Thoracic aorta (tissue), 2 donors: ENCODE data around the gene ILF2. TPM values are rescaled to one million over a fixed set of nuclear protein-coding genes. Genes with fewer than 3 reads are reported as not detected.

ENCODE experiments used
- ATAC-seq: fragments of 150-250 bp; one replicate; pipeline ENCODE4 v1.8.0; 2017; ENCODE audit warnings: low read depth; ENCODE audit not compliant: insufficient number of reproducible peaks, low FRiP score
- DNase-seq: peaks from one replicate; pipeline ENCODE4 v3.0.0-alpha.2; 2020; ENCODE audit warnings: low spot score
- H3K27ac ChIP-seq, 2 donors: fragments of 200-600 bp; sonication (generic); 1 replicate in 1 of 2; 2 replicates in 1 of 2; pipeline ENCODE4 v1.5.1; 2016; ENCODE audit warnings: mild to moderate bottlenecking in 2 of 2, moderate library complexity in 2 of 2
- H3K27me3 ChIP-seq: fragments of 200-600 bp; sonication (generic); replicated peaks from 2 replicates; pipeline ENCODE4 v1.6.0; 2016; ENCODE audit warnings: mild to moderate bottlenecking; ENCODE audit not compliant: insufficient read depth
- H3K36me3 ChIP-seq: fragments of 200-600 bp; sonication (generic); one replicate; pipeline ENCODE4 v1.5.1; 2016
- H3K4me1 ChIP-seq, 2 donors: fragments of 200-600 bp; sonication (generic); 1 replicate in 1 of 2; 2 replicates in 1 of 2; pipeline versions ENCODE4 v1.5.1 to v1.6.0; 2016; ENCODE audit warnings: low read depth in 2 of 2, mild to moderate bottlenecking in 1 of 2; ENCODE audit not compliant: control insufficient read depth in 1 of 2
- H3K4me3 ChIP-seq: fragments of 200-600 bp; sonication (generic); 2 replicates; pipeline ENCODE4 v1.5.1; 2016; ENCODE audit warnings: mild to moderate bottlenecking
- H3K9me3 ChIP-seq: fragments of 200-600 bp; sonication (generic); 2 replicates; pipeline ENCODE4 v1.5.1; 2016
- total RNA-seq, 2 donors: library from RNA; depleted of rRNA; stranded (reverse); fragments of >200 nt; gene quantifications; one replicate each; pipeline versions ENCODE4 v1.1.0 to v1.2.3, GENCODE V29; 2016
- TF ChIP-seq, protein P1 (sequence below): fragments of 200-600 bp; sonication (generic); IDR thresholded peaks from one replicate; pipeline ENCODE4 v1.5.1; 2019; ENCODE audit warnings: antibody characterized with exemption

The ILF2 gene
- total RNA-seq, 2 donors from 2014 or later = 75.7 to 81.8 TPM

DNA sequence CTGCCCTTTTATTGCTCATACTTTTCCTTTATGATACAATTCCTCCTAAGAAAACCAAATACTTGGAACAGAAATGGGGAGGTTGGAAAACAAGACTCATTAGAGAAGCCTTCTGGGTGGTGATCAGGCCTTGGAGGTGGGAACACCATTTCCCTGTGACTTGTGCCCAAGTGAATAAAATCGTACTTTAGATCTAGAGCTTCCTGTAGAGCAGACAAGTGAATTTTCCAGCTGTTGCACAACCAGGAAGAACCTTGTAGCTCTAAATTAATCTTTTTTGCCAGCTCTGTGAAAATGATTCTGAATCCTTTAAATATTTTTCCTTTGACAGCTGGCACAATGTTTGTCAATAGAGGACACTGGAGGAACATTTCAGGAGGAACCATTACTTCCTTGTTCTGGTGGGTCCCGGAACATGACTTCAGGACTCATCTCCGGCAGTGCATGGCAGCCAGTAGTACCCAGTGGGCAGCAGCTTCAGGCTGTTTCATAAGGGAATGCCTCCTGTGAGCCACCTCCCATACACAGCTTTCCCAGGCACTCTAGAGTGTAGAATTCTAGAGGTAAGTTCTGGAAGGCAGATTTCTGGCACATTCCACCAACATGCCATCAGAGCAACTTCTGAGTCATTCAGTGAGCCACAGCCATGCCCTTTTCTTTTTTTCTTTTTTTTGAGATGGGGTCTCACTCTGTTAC, 17.8 kb downstream of the ILF2 start:
- no peaks in the 10 kb centered on the region for H3K9me3 ChIP-seq
- TF ChIP-seq, protein P1, sequence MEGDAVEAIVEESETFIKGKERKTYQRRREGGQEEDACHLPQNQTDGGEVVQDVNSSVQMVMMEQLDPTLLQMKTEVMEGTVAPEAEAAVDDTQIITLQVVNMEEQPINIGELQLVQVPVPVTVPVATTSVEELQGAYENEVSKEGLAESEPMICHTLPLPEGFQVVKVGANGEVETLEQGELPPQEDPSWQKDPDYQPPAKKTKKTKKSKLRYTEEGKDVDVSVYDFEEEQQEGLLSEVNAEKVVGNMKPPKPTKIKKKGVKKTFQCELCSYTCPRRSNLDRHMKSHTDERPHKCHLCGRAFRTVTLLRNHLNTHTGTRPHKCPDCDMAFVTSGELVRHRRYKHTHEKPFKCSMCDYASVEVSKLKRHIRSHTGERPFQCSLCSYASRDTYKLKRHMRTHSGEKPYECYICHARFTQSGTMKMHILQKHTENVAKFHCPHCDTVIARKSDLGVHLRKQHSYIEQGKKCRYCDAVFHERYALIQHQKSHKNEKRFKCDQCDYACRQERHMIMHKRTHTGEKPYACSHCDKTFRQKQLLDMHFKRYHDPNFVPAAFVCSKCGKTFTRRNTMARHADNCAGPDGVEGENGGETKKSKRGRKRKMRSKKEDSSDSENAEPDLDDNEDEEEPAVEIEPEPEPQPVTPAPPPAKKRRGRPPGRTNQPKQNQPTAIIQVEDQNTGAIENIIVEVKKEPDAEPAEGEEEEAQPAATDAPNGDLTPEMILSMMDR = no peak
- no peak for ATAC-seq
- peak overlapping the region; percentile 26 to 38 for H3K27ac ChIP-seq
- H3K36me3 ChIP-seq = no peaks in the 10 kb centered on the region
- DNase-seq = no peak
- no peaks in the 10 kb centered on the region for H3K27me3 ChIP-seq
- no peak overlapping the region for H3K4me3 ChIP-seq
- H3K4me1 ChIP-seq = peaks cover 10 to 13% of the 10 kb centered on the region in 2 donors

GRCh38 chr1:153651771-153652170, 19.0 kb downstream of the ILF2 start:
- Histone ChIP-seq H3K27ac (no peak overlapping the region), H3K4me3 (no peak overlapping the region), H3K9me3 (no peaks in the 10 kb centered on the region), H3K36me3 (no peaks in the 10 kb centered on the region), H3K27me3 (no peaks in the 10 kb centered on the region), H3K4me1 (peaks cover 10 to 13% of the 10 kb centered on the region in 2 donors)
- ATAC-seq = no peak
- no peak for DNase-seq
- TF ChIP-seq, protein P1 = no peak

DNA sequence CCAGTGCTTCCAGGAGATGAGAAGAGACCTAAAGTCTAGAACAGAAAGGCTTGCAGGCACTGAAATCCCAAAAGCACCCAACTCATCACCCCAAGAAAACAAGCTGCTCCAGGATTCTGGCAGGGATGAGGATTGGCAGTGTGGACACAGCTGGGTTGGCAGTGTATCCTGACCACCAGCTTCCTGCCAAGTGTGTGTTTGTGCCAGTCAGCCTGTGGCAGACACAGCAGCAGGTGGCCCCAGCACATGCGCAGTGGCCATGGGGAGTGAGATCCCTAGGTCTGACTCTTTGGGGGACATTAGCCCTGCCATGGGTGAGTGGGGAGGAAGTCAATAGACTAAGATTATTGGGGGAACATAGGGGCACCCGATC, 20.9 kb downstream of the ILF2 start:
- TF ChIP-seq, protein P1 = no peak

GRCh38 chr1:153649137-153649862, 21.5 kb downstream of the ILF2 start:
- TF ChIP-seq, protein P1 = no peak
- no peak for DNase-seq
- H3K27me3 ChIP-seq = no peaks in the 10 kb centered on the region
- no peaks in the 10 kb centered on the region for H3K9me3 ChIP-seq
- peaks cover 13% of the 10 kb centered on the region for H3K36me3 ChIP-seq
- peaks cover 10 to 16% of the 10 kb centered on the region in 2 donors for H3K4me1 ChIP-seq
- no peak overlapping the region for H3K4me3 ChIP-seq
- ATAC-seq = no peak
- peak overlapping the region; percentile 26 to 52 for H3K27ac ChIP-seq

More for the DNA sequence above, 20.9 kb downstream of the ILF2 start:
- Histone ChIP-seq H3K27me3 (no peaks in the 10 kb centered on the region), H3K27ac (peak overlapping the region in 1 of 2 donors; percentile 26), H3K4me3 (no peak overlapping the region), H3K4me1 (peaks cover 10 to 16% of the 10 kb centered on the region in 2 donors), H3K9me3 (no peaks in the 10 kb centered on the region), H3K36me3 (peaks cover 10% of the 10 kb centered on the region)
- ATAC-seq = no peak
- no peak for DNase-seq

DNA sequence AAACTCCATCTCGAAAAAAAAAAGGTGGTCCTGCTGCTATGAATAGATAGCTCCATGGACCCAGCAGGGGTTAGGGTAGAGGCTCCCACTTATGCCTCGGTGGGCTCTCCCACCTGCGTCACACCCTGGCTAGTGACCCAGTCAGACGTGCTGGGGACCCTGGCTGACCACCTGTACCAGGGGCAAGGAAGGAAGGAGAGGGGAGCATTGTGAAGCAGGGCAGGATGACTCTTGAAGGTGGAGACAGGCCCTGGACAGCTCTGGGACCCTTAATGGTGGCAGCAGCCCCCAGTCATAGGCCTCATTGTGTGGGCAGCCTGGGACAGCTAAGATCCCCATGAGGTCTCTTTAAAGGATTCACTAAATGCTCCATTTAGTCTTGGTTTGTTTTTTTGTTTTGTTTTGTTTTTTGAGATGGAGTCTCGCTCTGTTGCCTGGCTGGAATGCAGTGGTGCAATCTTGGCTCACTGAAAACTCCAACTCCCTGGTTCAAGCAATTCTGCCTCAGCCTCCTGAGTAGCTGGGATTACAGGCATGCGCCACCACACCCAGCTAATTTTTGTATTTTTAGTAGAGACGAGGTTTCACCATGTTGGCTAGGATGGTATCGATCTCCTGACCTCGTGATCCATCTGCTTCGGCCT, 22.7 kb downstream of the ILF2 start:
- no peaks in the 10 kb centered on the region for H3K27me3 ChIP-seq
- H3K9me3 ChIP-seq = no peaks in the 10 kb centered on the region
- no peak overlapping the region for H3K27ac ChIP-seq
- TF ChIP-seq, protein P1 = no peak
- DNase-seq (no peak), ATAC-seq (no peak)
- no peak overlapping the region for H3K4me3 ChIP-seq
- peaks cover 10 to 19% of the 10 kb centered on the region in 2 donors for H3K4me1 ChIP-seq
- H3K36me3 ChIP-seq = peaks cover 18% of the 10 kb centered on the region
